NT2/D1 (cell line): ENCODE measurements around the gene SPDYE4.

Source experiments
- SUZ12 ChIP-seq: IDR thresholded peaks from 2 replicates; pipeline ENCODE4 v1.6.1; 2011; ENCODE audit not compliant: insufficient read length, insufficient read depth; ENCODE audit errors: extremely low read depth
- YY1 ChIP-seq: IDR thresholded peaks from 2 replicates; pipeline ENCODE4 v1.6.1; 2011; ENCODE audit not compliant: insufficient read length, insufficient read depth

DNA sequence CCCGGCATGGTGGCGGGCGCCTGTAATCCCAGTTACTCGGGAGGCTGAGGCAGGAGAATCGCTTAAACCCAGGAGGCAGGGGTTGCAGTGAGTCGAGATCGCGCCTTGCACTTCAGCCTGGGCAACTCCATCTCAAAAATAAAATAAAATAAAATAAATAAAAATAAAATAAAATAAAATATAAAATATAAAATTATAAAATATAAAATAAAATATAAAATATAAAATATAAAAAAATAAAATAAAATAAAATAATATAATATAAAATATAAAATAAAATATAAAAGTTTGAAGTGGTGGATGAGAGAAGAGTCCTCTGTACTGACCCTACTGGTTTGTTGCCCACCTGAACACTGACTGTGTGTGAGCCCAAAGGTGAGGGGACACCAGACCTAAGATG, 28.9 kb downstream of the SPDYE4 start:
- TF ChIP-seq YY1, result no peak
- no peak for TF ChIP-seq SUZ12
